ENCODE measurements around the gene STK25.

DNA sequence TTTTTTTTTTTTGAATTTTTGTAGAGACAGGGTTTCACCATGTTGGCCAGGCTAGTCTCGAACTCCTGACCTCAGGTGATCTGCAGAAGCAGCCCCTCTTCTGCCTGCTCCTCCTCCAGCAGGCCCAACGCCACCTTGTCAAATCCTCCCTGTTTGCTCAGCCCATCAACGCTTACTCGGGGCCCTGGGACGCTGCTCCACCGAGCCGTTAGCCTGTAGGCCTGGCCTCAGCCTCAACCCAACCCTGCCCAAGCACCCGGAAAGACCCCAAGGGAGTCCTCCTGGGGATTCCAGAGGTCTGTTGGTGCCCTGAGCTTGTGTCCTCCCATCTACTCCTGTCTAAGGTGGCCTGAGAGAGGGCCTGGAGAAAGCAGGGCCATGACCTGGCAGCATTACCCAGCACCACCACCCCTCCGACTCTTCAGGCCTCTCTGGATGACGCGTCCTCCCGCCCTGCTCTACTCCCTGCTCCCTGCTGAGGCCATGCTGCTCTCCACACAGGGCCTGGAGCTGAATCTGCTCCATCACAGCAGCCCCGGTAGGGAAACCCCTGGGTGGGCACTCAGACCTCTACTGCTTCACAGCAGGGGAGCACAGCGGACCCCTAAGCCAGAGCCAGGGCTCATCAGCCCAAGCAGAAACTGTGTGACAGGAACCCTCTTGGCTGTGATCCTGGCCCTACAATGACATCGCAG is 3.2 kb downstream of the STK25 start:
- TF ChIP-seq, protein P1, sequence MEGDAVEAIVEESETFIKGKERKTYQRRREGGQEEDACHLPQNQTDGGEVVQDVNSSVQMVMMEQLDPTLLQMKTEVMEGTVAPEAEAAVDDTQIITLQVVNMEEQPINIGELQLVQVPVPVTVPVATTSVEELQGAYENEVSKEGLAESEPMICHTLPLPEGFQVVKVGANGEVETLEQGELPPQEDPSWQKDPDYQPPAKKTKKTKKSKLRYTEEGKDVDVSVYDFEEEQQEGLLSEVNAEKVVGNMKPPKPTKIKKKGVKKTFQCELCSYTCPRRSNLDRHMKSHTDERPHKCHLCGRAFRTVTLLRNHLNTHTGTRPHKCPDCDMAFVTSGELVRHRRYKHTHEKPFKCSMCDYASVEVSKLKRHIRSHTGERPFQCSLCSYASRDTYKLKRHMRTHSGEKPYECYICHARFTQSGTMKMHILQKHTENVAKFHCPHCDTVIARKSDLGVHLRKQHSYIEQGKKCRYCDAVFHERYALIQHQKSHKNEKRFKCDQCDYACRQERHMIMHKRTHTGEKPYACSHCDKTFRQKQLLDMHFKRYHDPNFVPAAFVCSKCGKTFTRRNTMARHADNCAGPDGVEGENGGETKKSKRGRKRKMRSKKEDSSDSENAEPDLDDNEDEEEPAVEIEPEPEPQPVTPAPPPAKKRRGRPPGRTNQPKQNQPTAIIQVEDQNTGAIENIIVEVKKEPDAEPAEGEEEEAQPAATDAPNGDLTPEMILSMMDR (IDR thresholded peaks at IDR 0.05; ENCODE audit: poor library complexity, severe bottlenecking), result no peak
- TF ChIP-seq POLR2AphosphoS5 (IDR thresholded peaks at IDR 0.05) (no peak), RAD21 (conservative IDR thresholded peaks at IDR 0.05) (no peak), TAF1 (IDR thresholded peaks at IDR 0.05; ENCODE audit: low read depth) (no peak), EP300 (conservative IDR thresholded peaks at IDR 0.05; ENCODE audit: poor library complexity, severe bottlenecking) (no peak), SMC3 (conservative IDR thresholded peaks at IDR 0.05; ENCODE audit: poor library complexity) (no peak), MXI1 (conservative IDR thresholded peaks at IDR 0.05; ENCODE audit: poor library complexity, severe bottlenecking) (no peak)
